Measurements from ENCODE around the gene ZBTB7C.

DNA sequence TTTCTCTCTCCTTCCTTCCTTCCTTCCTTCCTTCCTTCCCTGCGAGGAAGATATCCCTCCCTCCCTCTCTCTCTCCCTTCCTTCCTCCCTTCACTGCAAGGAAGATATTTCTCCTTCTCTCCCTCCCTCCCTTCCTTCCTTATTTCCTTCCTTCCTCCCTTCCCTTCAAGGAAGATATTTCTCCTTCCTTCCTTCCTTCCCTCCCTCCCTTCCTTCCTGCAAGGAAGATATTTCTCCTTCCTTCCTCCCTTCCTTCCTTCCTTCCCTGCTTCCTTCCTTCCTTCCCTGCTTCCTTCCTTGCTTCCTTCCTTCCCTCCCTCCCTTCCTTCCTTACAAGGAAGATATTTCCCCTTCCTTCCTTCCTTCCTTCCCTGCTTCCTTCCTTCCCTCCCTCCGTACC lies 229.5 kb downstream of the ZBTB7C start:
- TF ChIP-seq, protein P1, sequence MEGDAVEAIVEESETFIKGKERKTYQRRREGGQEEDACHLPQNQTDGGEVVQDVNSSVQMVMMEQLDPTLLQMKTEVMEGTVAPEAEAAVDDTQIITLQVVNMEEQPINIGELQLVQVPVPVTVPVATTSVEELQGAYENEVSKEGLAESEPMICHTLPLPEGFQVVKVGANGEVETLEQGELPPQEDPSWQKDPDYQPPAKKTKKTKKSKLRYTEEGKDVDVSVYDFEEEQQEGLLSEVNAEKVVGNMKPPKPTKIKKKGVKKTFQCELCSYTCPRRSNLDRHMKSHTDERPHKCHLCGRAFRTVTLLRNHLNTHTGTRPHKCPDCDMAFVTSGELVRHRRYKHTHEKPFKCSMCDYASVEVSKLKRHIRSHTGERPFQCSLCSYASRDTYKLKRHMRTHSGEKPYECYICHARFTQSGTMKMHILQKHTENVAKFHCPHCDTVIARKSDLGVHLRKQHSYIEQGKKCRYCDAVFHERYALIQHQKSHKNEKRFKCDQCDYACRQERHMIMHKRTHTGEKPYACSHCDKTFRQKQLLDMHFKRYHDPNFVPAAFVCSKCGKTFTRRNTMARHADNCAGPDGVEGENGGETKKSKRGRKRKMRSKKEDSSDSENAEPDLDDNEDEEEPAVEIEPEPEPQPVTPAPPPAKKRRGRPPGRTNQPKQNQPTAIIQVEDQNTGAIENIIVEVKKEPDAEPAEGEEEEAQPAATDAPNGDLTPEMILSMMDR (conservative IDR thresholded peaks at IDR 0.05; ENCODE audit: low read length): no peak
- TF ChIP-seq EZH2phosphoT487 (IDR thresholded peaks at IDR 0.05; ENCODE audit: borderline replicate concordance): no peak

Measured in Loucy (cell line).